PC-3 (cell line): ENCODE measurements around the gene SLC18B1. TPM values are rescaled to one million over a fixed set of nuclear protein-coding genes. Genes with fewer than 3 reads are reported as not detected.

Experiments used
- ATAC-seq: fragments of 200-7000 bp; cut with Tn5 transposase; 2 replicates; pipeline ENCODE4 v1.9.1; 2020; ENCODE audit warnings: mild to moderate bottlenecking, moderate library complexity
- BruUV-seq: library from RNA; stranded (reverse); fragments of 400-500 nt; replicated peaks from 2 replicates; lab custom pipeline; 2021; lab: Mats Ljungman, UMichigan
- CTCF ChIA-PET: fragments of 300-600 bp; sonication (Branson Sonifier 250); formaldehyde crosslinking; loops from one replicate; lab custom pipeline; 2022; ENCODE audit warnings: antibody characterized with exemption; lab: Charles Lee
- POLR2A ChIA-PET: fragments of 300-600 bp; sonication (Branson Sonifier 250); formaldehyde crosslinking; loops from one replicate; lab custom pipeline; 2022; ENCODE audit warnings: antibody characterized with exemption; ENCODE audit not compliant: unreplicated experiment; lab: Charles Lee
- DNase-seq: peaks from one replicate; pipeline ENCODE4 v3.0.0-alpha.2; 2015
- H2AFZ ChIP-seq: fragments of 300-600 bp; sonication (generic); 2 replicates; pipeline ENCODE4 v1.6.0; 2016; ENCODE audit warnings: antibody characterized with exemption, low read length
- H3F3A ChIP-seq: fragments of 300-600 bp; sonication (generic); one replicate; pipeline ENCODE4 v1.6.0; 2017; ENCODE audit warnings: antibody characterized with exemption, low read length, control low read depth, mild to moderate bottlenecking; ENCODE audit not compliant: unreplicated experiment
- H3K27ac ChIP-seq: fragments of 300-600 bp; sonication (generic); 2 replicates; pipeline ENCODE4 v1.5.1; 2016; ENCODE audit warnings: mild to moderate bottlenecking, low read length
- H3K27me3 ChIP-seq: fragments of 300-600 bp; sonication (generic); 2 replicates; pipeline ENCODE4 v1.6.1; 2016; ENCODE audit warnings: low read length, mixed read lengths
- H3K36me3 ChIP-seq: fragments of 300-600 bp; sonication (generic); 2 replicates; pipeline ENCODE4 v1.6.1; 2016; ENCODE audit warnings: low read depth, mixed run types, low read length, mixed read lengths
- H3K4me1 ChIP-seq: fragments of 300-600 bp; sonication (generic); 2 replicates; pipeline ENCODE4 v1.5.1; 2016; ENCODE audit warnings: low read length; ENCODE audit not compliant: insufficient read depth
- H3K4me2 ChIP-seq: fragments of 300-600 bp; sonication (generic); 2 replicates; pipeline ENCODE4 v1.6.0; 2016; ENCODE audit warnings: low read length
- H3K4me3 ChIP-seq: fragments of 300-600 bp; sonication (generic); 2 replicates; pipeline ENCODE4 v1.5.1; 2016; ENCODE audit warnings: mild to moderate bottlenecking, low read length, mixed read lengths
- H3K79me2 ChIP-seq: fragments of 300-600 bp; sonication (generic); 2 replicates; pipeline ENCODE4 v1.6.1; 2017; ENCODE audit warnings: low read length, mixed read lengths
- H3K9ac ChIP-seq: fragments of 300-600 bp; sonication (generic); 2 replicates; pipeline ENCODE4 v1.6.0; 2016; ENCODE audit warnings: mild to moderate bottlenecking, low read length
- H3K9me2 ChIP-seq: fragments of 300-600 bp; sonication (generic); replicated peaks from 2 replicates; pipeline ENCODE4 v1.6.1; 2016; ENCODE audit warnings: mixed run types, low read length, mixed read lengths
- H3K9me3 ChIP-seq: fragments of 300-600 bp; sonication (generic); 2 replicates; pipeline ENCODE4 v1.6.1; 2016; ENCODE audit warnings: low read length, mixed read lengths
- H4K20me1 ChIP-seq: fragments of 300-600 bp; sonication (generic); 2 replicates; pipeline ENCODE4 v1.6.1; 2016; ENCODE audit warnings: low read length, mixed read lengths
- EZH2 ChIP-seq: fragments of 300-600 bp; sonication (generic); IDR thresholded peaks from one replicate; pipeline ENCODE4 v1.6.1; 2017; ENCODE audit warnings: antibody characterized with exemption, mild to moderate bottlenecking, low read length; ENCODE audit not compliant: unreplicated experiment
- EZH2phosphoT487 ChIP-seq: fragments of 300-600 bp; sonication (generic); IDR thresholded peaks from 2 replicates; pipeline ENCODE4 v1.6.1; 2018; ENCODE audit warnings: mild to moderate bottlenecking, antibody characterized with exemption, low read length, borderline replicate concordance
- intact Hi-C: fragments of 100-400 bp; cut with micrococcal nuclease; formaldehyde crosslinking; loops from 2 replicates; pipeline ENCODE4 v1.9.0; 2023
- total RNA-seq: library from RNA; depleted of rRNA; stranded (reverse); fragments of >200 nt; gene quantifications from 2 replicates; pipeline ENCODE4 v1.2.3, GENCODE V29; 2014
- TF ChIP-seq, protein P1 (sequence below): fragments of 300-600 bp; sonication (generic); conservative IDR thresholded peaks from 2 replicates; pipeline ENCODE4 v1.5.1; 2017; ENCODE audit warnings: antibody characterized with exemption, low read depth, mild to moderate bottlenecking, low read length

SLC18B1 gene
- total RNA-seq, 1 experiment from 2014 or later = 8.4 TPM

DNA sequence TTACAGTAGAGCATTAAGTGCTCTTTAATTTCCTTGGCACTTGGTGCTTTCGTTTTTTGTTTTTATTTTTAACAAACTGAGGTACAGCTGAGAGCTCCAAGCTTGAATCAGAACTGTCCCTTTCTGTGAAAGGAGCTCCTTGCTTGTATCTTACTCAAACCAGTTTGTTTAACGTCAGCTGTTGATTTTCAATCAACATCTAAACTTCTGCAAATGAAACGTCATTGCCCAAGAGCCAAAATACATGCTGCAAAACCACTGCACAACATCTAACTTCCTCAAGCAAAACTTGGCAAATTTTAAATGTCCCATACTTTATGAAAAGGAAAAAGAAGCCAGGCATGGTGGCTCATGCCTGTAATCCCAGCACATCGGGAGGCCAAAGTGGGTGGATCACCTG lies 55.9 kb downstream of the SLC18B1 start:
- no peak overlapping the region for H3K9ac ChIP-seq
- H3F3A ChIP-seq = no peaks in the 10 kb centered on the region
- ATAC-seq (no peak), DNase-seq (no peak)
- H3K4me3 ChIP-seq = no peak overlapping the region
- H3K9me3 ChIP-seq = no peaks in the 10 kb centered on the region
- H3K4me1 ChIP-seq = no peaks in the 10 kb centered on the region
- no peaks in the 10 kb centered on the region for H3K79me2 ChIP-seq
- H3K27me3 ChIP-seq = no peaks in the 10 kb centered on the region
- no peaks in the 10 kb centered on the region for H3K36me3 ChIP-seq
- ChIA-PET CTCF (no interaction called here), POLR2A (no interaction called here)
- BruUV-seq = no TSS peak
- no peaks in the 10 kb centered on the region for H4K20me1 ChIP-seq
- intact Hi-C loops = no loop called here
- no peak overlapping the region for H3K4me2 ChIP-seq
- H3K27ac ChIP-seq = no peak overlapping the region
- no peaks in the 10 kb centered on the region for H3K9me2 ChIP-seq
- TF ChIP-seq EZH2 (no peak), EZH2phosphoT487 (no peak)
- TF ChIP-seq, protein P1, sequence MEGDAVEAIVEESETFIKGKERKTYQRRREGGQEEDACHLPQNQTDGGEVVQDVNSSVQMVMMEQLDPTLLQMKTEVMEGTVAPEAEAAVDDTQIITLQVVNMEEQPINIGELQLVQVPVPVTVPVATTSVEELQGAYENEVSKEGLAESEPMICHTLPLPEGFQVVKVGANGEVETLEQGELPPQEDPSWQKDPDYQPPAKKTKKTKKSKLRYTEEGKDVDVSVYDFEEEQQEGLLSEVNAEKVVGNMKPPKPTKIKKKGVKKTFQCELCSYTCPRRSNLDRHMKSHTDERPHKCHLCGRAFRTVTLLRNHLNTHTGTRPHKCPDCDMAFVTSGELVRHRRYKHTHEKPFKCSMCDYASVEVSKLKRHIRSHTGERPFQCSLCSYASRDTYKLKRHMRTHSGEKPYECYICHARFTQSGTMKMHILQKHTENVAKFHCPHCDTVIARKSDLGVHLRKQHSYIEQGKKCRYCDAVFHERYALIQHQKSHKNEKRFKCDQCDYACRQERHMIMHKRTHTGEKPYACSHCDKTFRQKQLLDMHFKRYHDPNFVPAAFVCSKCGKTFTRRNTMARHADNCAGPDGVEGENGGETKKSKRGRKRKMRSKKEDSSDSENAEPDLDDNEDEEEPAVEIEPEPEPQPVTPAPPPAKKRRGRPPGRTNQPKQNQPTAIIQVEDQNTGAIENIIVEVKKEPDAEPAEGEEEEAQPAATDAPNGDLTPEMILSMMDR = no peak
- H2AFZ ChIP-seq = no peak overlapping the region

DNA sequence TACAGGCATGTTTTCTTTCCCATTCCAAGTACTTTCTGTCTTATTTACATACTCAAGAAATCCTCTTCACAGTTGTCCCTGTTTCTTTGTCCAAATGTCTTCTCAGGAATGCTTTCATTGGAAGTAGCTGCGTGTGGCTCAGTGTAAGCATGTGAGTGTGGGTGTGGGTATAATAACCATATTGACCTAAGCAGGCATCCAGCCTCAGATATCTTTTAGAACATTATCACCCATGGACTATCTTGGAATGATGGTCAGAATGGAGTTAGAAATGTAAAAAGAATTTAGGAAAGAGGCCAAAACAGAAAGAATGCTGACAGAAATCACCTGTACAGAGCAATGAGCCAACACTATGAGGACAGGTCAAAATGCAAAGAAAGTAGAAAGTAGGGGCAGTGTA lies 57.2 kb downstream of the SLC18B1 start:
- TF ChIP-seq, protein P1 = no peak
- TF ChIP-seq EZH2phosphoT487 = no peak
- no peak for TF ChIP-seq EZH2
- Histone ChIP-seq H3K36me3 (no peaks in the 10 kb centered on the region), H3K9me3 (no peaks in the 10 kb centered on the region), H3K4me3 (no peak overlapping the region), H4K20me1 (no peaks in the 10 kb centered on the region), H3K27me3 (no peaks in the 10 kb centered on the region), H2AFZ (no peak overlapping the region), H3K79me2 (no peaks in the 10 kb centered on the region), H3K9me2 (no peaks in the 10 kb centered on the region), H3K4me2 (no peak overlapping the region), H3K27ac (no peak overlapping the region), H3K4me1 (no peaks in the 10 kb centered on the region), H3F3A (no peaks in the 10 kb centered on the region), H3K9ac (no peak overlapping the region)
- BruUV-seq = no TSS peak
- ATAC-seq (no peak), DNase-seq (no peak)
- ChIA-PET CTCF (no interaction called here), POLR2A (no interaction called here)
- intact Hi-C loops = no loop called here

DNA sequence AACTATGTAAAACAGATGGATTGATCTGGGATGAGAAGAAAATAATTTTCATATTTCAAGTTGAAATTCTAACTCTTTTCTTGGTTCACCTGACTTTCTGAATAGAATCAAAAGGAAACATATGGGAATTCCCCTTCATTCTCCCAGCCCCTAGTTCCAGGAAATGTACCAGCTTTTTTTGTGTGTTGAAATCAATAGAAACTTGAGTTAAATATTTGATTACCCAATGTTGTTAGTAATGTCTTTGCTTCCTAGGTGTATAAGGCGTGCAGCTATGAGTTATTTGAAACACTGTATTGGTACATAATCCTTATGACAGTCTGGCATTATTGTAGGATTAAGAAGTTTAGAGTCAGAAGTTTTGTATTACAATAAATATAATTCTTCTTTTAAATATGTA lies 62.2 kb downstream of the SLC18B1 start:
- no peak for ATAC-seq
- no peaks in the 10 kb centered on the region for H3K9me3 ChIP-seq
- no TSS peak for BruUV-seq

More for the DNA sequence above, 62.2 kb downstream of the SLC18B1 start:
- Histone ChIP-seq H3K27ac (no peak overlapping the region), H3K4me1 (peaks cover 2% of the 10 kb centered on the region), H3F3A (no peaks in the 10 kb centered on the region), H3K4me3 (no peak overlapping the region), H3K27me3 (no peaks in the 10 kb centered on the region), H3K4me2 (no peak overlapping the region), H3K9me2 (no peaks in the 10 kb centered on the region), H2AFZ (no peak overlapping the region), H3K36me3 (no peaks in the 10 kb centered on the region), H3K9ac (no peak overlapping the region), H4K20me1 (no peaks in the 10 kb centered on the region), H3K79me2 (no peaks in the 10 kb centered on the region)
- ChIA-PET POLR2A (no interaction called here), CTCF (no interaction called here)
- TF ChIP-seq EZH2phosphoT487 = no peak
- no peak for TF ChIP-seq EZH2
- TF ChIP-seq, protein P1 = no peak
- DNase-seq = no peak
- intact Hi-C loops = no loop called here
